Activated B cell treated with CpG ODN at 0.5 μM for 24 hours (primary cell): ENCODE results near the gene SREBF1. TPM values are rescaled to one million over a fixed set of nuclear protein-coding genes. Genes with fewer than 3 reads are reported as not detected.

Experiments used
- ATAC-seq: fragments of 200-7000 bp; cut with Tn5 transposase; one replicate; pipeline ENCODE4 v1.10.0; 2021; ENCODE audit warnings: low read depth, mild to moderate bottlenecking, moderate library complexity
- CTCF ChIA-PET: fragments of 350-600 bp; sonication (Branson Sonifier 250); formaldehyde crosslinking; loops from one replicate; lab custom pipeline; 2021; ENCODE audit warnings: antibody characterized with exemption; lab: Charles Lee
- POLR2A ChIA-PET: fragments of 350-600 bp; sonication (Branson Sonifier 250); formaldehyde crosslinking; loops from one replicate; lab custom pipeline; 2021; ENCODE audit warnings: antibody characterized with exemption; lab: Charles Lee
- DNase-seq: peaks from one replicate; pipeline ENCODE4 v3.0.0; 2022
- H3K27ac Mint-ChIP-seq: one replicate; pipeline ENCODE4 v1.8.0; 2020; ENCODE audit warnings: mixed read lengths
- H3K27me3 Mint-ChIP-seq: one replicate; pipeline ENCODE4 v1.8.0; 2021; ENCODE audit warnings: mixed read lengths
- H3K36me3 Mint-ChIP-seq: one replicate; pipeline ENCODE4 v1.8.0; 2021; ENCODE audit warnings: low read depth, mixed read lengths
- H3K4me1 Mint-ChIP-seq: one replicate; pipeline ENCODE4 v1.8.0; 2021; ENCODE audit warnings: mixed read lengths
- H3K4me3 Mint-ChIP-seq: one replicate; pipeline ENCODE4 v1.8.0; 2020; ENCODE audit warnings: mild to moderate bottlenecking, mixed read lengths
- H3K9me3 Mint-ChIP-seq: one replicate; pipeline ENCODE4 v1.8.0; 2020; ENCODE audit warnings: mixed read lengths
- intact Hi-C: fragments of 100-400 bp; cut with micrococcal nuclease; formaldehyde crosslinking; loops from one replicate; pipeline ENCODE4 v1.15.1; 2024
- total RNA-seq: library from RNA; stranded (reverse); gene quantifications from 2 replicates; pipeline ENCODE4 v1.2.3, GENCODE V29; 2022
- TF ChIP-seq, protein P1 (sequence below): fragments of 200-600 bp; IDR thresholded peaks from one replicate; pipeline ENCODE4 v1.8.0; 2022; ENCODE audit warnings: antibody characterized with exemption, mild to moderate bottlenecking

The SREBF1 gene
- total RNA-seq, 1 donor from 2014 or later = 19.7 TPM

DNA sequence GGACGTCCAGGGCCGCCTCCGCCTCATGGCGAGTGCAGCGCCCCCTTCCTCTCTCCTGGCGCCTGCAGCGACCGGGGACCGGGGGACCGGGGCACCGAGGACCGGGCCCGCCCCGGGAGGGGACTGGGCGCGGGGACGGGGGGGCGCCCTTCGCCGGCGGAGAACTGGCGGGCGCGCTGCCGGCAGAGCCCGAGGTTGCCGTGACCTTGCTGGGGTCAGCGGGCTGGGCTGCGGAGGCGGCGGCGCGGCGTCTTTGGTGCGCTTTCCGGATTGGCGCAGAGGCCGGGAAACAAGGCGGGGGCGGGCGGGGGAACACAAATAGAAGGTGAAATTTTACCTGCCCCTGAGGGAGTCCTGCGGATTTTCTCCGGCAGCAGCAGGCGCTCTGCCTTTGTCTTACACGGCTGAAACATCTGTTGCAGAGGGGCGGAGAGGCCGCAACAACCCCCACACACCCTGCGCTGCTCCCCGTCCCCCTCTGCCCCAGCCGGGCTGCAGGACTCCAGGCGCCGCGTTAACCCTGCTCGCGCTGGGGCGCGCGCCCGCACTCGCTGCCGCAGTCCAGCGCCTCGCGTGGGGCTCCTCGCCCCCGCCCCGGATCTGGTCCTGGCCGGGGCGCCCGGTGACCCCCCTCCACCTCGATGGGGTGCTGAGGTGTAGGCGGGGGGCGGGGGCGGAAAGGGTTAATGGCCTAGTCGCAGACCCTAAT is 53.5 kb downstream of the SREBF1 start:
- Mint-ChIP-seq H3K27ac (no peak overlapping the region), H3K27me3 (peaks cover 2% of the 10 kb centered on the region), H3K4me1 (peaks cover 27% of the 10 kb centered on the region), H3K9me3 (no peaks in the 10 kb centered on the region), H3K4me3 (peak overlapping the region; percentile 88), H3K36me3 (no peaks in the 10 kb centered on the region)
- CTCF ChIA-PET = no interaction called here
- DNase-seq = peak; percentile 32
- ATAC-seq = peak; percentile 32
- POLR2A ChIA-PET = no interaction called here
- TF ChIP-seq, protein P1, sequence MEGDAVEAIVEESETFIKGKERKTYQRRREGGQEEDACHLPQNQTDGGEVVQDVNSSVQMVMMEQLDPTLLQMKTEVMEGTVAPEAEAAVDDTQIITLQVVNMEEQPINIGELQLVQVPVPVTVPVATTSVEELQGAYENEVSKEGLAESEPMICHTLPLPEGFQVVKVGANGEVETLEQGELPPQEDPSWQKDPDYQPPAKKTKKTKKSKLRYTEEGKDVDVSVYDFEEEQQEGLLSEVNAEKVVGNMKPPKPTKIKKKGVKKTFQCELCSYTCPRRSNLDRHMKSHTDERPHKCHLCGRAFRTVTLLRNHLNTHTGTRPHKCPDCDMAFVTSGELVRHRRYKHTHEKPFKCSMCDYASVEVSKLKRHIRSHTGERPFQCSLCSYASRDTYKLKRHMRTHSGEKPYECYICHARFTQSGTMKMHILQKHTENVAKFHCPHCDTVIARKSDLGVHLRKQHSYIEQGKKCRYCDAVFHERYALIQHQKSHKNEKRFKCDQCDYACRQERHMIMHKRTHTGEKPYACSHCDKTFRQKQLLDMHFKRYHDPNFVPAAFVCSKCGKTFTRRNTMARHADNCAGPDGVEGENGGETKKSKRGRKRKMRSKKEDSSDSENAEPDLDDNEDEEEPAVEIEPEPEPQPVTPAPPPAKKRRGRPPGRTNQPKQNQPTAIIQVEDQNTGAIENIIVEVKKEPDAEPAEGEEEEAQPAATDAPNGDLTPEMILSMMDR = no peak
- intact Hi-C loops = loop anchor here (1.0 to 2.0 kb wide), 3 partner anchors 16 to 89 kb away; no protein-coding TSS in a partner anchor

DNA sequence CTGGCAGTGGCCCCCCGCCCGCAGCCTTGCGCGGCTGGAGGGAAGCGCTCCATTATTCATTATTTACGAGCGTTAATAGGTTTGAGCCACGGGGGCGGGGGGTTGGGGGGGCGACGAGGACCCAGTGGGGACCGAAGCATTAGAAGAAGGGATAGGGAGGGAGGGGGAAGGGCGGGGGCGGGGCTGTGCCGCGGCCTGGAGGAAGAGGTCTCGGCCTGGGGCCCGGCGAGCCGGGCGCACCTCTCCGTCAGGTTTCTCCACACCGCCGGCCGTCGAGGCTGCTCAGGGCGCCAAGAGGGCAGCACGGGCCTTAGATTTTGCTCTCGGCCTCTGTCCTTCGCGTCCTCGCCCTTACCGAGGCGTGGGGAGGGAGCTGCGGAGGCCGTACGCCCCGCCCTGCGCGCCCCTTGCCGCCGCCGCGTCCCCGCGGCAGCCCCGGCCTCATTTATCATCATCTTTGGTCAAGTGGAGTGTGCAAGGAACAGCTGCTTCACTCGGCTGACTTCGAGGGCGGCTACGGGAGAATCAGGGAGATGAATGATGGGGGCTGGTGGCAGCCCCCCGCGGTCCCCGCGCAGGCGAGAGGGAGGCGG is 54.2 kb downstream of the SREBF1 start:
- intact Hi-C loops = loop anchor here (1.0 to 2.0 kb wide), 4 partner anchors 16 to 88 kb away; no protein-coding TSS in a partner anchor
- no peaks in the 10 kb centered on the region for H3K36me3 Mint-ChIP-seq
- ChIA-PET POLR2A (no interaction called here), CTCF (no interaction called here)
- TF ChIP-seq, protein P1 = no peak
- H3K27me3 Mint-ChIP-seq = peaks cover 2% of the 10 kb centered on the region
- peaks cover 27% of the 10 kb centered on the region for H3K4me1 Mint-ChIP-seq
- H3K9me3 Mint-ChIP-seq = no peaks in the 10 kb centered on the region
- H3K27ac Mint-ChIP-seq = no peak overlapping the region
- DNase-seq = no peak
- ATAC-seq = no peak
- peak overlapping the region; percentile 79 for H3K4me3 Mint-ChIP-seq

DNA sequence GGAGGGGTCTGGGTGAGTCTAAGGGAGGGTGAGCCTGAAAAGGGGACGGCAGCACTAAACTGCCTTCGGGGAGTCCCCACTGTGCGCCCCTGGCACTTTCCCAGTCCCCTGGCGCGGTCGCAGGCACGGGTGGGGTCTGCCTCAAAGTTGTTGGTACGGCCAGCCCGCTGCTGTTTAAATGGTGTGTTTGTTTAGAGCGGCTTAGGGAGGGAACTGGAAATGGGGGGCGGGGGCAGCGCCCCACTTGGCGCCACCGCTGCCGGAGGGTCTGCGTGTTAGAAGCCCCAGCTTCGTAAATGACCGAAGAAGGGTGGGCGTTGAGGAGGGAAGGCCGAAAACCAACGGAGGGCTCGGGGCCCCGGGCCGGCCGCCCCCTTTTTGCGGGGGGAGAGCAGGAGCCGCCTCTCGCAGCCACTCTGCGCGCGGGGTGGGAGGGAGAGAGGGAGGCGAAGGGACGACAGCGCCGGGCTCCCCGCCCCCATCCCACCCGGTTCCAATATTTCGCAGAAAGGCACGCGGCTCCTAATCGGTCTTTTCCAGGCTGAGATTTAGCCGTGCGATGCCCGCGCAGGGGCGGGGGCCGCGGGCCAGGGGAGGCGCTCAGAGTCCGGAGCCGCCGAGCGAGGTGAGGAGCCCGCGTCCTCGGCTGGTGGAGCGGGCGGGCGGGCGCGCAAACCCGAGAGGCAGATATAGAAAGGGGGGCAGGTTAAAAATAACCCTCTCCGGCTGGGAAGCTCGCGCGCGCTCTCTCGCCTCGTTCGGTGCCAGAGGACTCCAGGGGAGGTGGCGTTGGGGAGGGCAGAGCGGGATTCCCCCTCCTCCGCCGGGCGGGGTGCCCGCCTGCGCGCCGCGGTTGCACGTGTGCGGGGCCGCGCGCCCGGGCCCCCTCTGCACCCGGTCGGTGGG is 54.9 kb downstream of the SREBF1 start:
- Mint-ChIP-seq H3K27ac (no peak overlapping the region), H3K4me1 (peaks cover 29% of the 10 kb centered on the region), H3K4me3 (peak overlapping the region; percentile 66), H3K9me3 (no peaks in the 10 kb centered on the region), H3K36me3 (no peaks in the 10 kb centered on the region), H3K27me3 (peaks cover 2% of the 10 kb centered on the region)
- TF ChIP-seq, protein P1 = no peak
- ATAC-seq = peak; percentile 16
- ChIA-PET CTCF (no interaction called here), POLR2A (interaction anchor here (0.7 kb wide), 1 partner anchor 24 kb away, joined by 3 read pairs; no protein-coding TSS in a partner anchor)
- intact Hi-C loops = loop anchor here (1.0 to 2.0 kb wide), 3 partner anchors 15 to 53 kb away; no protein-coding TSS in a partner anchor
- DNase-seq = peak; percentile 30

DNA sequence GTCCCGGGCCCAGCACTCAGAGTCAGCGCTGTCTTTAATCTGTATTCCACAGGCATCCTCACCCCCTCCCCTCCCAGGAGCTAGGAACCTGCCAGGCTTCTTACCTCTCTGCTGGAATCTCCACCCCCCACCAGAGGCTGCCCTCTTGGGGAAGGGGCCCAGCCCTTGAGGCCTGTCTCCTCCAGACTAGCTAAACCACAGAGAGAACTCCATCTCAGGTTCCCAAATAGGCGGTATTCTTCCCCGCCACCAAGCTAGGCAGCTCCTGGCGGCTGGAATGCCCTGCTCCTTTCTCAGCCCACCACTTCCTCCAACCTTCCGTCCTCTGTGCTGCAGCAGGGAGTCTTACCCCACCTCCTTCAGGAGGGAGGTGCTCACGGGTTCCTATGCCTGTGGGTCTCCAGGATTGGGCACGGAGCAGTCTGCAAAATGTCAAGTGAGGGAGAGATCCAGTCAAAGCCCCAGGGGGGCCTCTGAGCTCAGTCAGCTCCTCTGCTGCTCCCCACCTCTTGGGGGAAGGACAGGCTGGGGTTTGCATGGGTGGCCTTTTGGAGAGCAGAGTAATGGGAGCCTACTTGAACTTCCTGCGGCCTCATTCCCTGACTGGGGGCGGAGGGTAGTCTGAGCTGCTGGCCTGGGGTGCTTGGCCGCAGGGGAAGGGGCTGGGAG is 55.7 kb downstream of the SREBF1 start:
- TF ChIP-seq, protein P1 = no peak
- Mint-ChIP-seq H3K36me3 (no peaks in the 10 kb centered on the region), H3K4me1 (peaks cover 31% of the 10 kb centered on the region), H3K27me3 (peaks cover 2% of the 10 kb centered on the region), H3K9me3 (no peaks in the 10 kb centered on the region), H3K4me3 (peak overlapping the region; percentile 39), H3K27ac (peak overlapping the region; percentile 24)
- ATAC-seq = no peak
- ChIA-PET POLR2A (interaction anchor here (0.7 kb wide), 1 partner anchor 23 kb away, joined by 3 read pairs; no protein-coding TSS in a partner anchor), CTCF (no interaction called here)
- intact Hi-C loops = no loop called here
- DNase-seq = no peak
